ENCODE results near the gene KCNK5. TPM values are rescaled to one million over a fixed set of nuclear protein-coding genes. Genes with fewer than 3 reads are reported as not detected.
A peak's percentile ranks its signal among the peaks of the same experiment; 100 is the strongest.

KCNK5 gene
- total RNA-seq, 1 experiment from 2014 or later, result 19.8 TPM

GRCh38 chr6:39204646-39205244 lies 24.5 kb downstream of the KCNK5 start:
- Mint-ChIP-seq H3K4me3 (ENCODE audit: unreplicated experiment) (peak overlapping the region; percentile 31), H3K27me3 (ENCODE audit: insufficient read depth, unreplicated experiment) (no peaks in the 10 kb centered on the region), H3K36me3 (ENCODE audit: insufficient read depth, unreplicated experiment) (peaks cover 12% of the 10 kb centered on the region), H3K27ac (ENCODE audit: unreplicated experiment) (peak overlapping the region; percentile 96), H3K4me1 (ENCODE audit: low read depth, unreplicated experiment) (peaks cover 59% of the 10 kb centered on the region), H3K9me3 (ENCODE audit: unreplicated experiment) (no peaks in the 10 kb centered on the region)
- H3K27me3 ChIP-seq (replicated peaks; ENCODE audit: control insufficient read depth, insufficient read depth, low read length), result no peaks in the 10 kb centered on the region
- POLR2A ChIA-PET, result interaction anchor here (0.6 to 0.8 kb wide), 2 partner anchors 20 kb away, joined by 3 read pairs; no protein-coding TSS in a partner anchor
- no peaks in the 10 kb centered on the region for H3K9me3 ChIP-seq
- H3K4me3 ChIP-seq (ENCODE audit: low read depth, low read length), result no peak overlapping the region
- no peak for DNase-seq
- no TSS peak for BruUV-seq (replicated peaks)
- H3K36me3 ChIP-seq (ENCODE audit: control insufficient read depth, insufficient read depth, low read length), result peaks cover 1% of the 10 kb centered on the region; the same call in 1 of the 2 replicates
- TF ChIP-seq, protein P1, sequence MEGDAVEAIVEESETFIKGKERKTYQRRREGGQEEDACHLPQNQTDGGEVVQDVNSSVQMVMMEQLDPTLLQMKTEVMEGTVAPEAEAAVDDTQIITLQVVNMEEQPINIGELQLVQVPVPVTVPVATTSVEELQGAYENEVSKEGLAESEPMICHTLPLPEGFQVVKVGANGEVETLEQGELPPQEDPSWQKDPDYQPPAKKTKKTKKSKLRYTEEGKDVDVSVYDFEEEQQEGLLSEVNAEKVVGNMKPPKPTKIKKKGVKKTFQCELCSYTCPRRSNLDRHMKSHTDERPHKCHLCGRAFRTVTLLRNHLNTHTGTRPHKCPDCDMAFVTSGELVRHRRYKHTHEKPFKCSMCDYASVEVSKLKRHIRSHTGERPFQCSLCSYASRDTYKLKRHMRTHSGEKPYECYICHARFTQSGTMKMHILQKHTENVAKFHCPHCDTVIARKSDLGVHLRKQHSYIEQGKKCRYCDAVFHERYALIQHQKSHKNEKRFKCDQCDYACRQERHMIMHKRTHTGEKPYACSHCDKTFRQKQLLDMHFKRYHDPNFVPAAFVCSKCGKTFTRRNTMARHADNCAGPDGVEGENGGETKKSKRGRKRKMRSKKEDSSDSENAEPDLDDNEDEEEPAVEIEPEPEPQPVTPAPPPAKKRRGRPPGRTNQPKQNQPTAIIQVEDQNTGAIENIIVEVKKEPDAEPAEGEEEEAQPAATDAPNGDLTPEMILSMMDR (IDR thresholded peaks at IDR 0.05; ENCODE audit: insufficient read depth in 1 of 2, low read depth in 1 of 2, low read length in 1 of 2, severe bottlenecking in 1 of 2, unreplicated experiment in 1 of 2), result no peak
- intact Hi-C loops (cut with micrococcal nuclease; ENCODE audit: unreplicated experiment), result no loop called here
- CTCF ChIA-PET, result interaction anchor here (1.8 to 2.9 kb wide), 2 partner anchors 14 to 98 kb away, joined by 5 to 12 read pairs; no protein-coding TSS in a partner anchor
- peaks cover 95% of the 10 kb centered on the region for H3K4me1 ChIP-seq

GRCh38 chr6:39204160-39204495 lies 25.1 kb downstream of the KCNK5 start:
- BruUV-seq (replicated peaks), result TSS peak; percentile 88
- CTCF ChIA-PET, result interaction anchor here (1.3 to 2.9 kb wide), 3 partner anchors 14 to 99 kb away, joined by 5 to 12 read pairs (median 5); no protein-coding TSS in a partner anchor
- no peak overlapping the region for H3K4me3 ChIP-seq (ENCODE audit: low read depth, low read length)
- Mint-ChIP-seq H3K27me3 (ENCODE audit: insufficient read depth, unreplicated experiment) (no peaks in the 10 kb centered on the region), H3K36me3 (ENCODE audit: insufficient read depth, unreplicated experiment) (peaks cover 12% of the 10 kb centered on the region), H3K4me3 (ENCODE audit: unreplicated experiment) (peak overlapping the region; percentile 31), H3K4me1 (ENCODE audit: low read depth, unreplicated experiment) (peaks cover 58% of the 10 kb centered on the region), H3K27ac (ENCODE audit: unreplicated experiment) (peak overlapping the region; percentile 96), H3K9me3 (ENCODE audit: unreplicated experiment) (no peaks in the 10 kb centered on the region)
- POLR2A ChIA-PET, result interaction anchor here (0.8 kb wide), 1 partner anchor 20 kb away, joined by 3 read pairs; no protein-coding TSS in a partner anchor
- peaks cover 92% of the 10 kb centered on the region for H3K4me1 ChIP-seq
- no peaks in the 10 kb centered on the region for H3K9me3 ChIP-seq
- TF ChIP-seq, protein P1 (IDR thresholded peaks at IDR 0.05; ENCODE audit: insufficient read depth in 1 of 2, low read depth in 1 of 2, low read length in 1 of 2, severe bottlenecking in 1 of 2, unreplicated experiment in 1 of 2), result no peak
- intact Hi-C loops (cut with micrococcal nuclease; ENCODE audit: unreplicated experiment), result no loop called here
- no peak for DNase-seq
- H3K27me3 ChIP-seq (replicated peaks; ENCODE audit: control insufficient read depth, insufficient read depth, low read length), result no peaks in the 10 kb centered on the region
- H3K36me3 ChIP-seq (ENCODE audit: control insufficient read depth, insufficient read depth, low read length), result peaks cover 1% of the 10 kb centered on the region; the same call in 1 of the 2 replicates

DNA sequence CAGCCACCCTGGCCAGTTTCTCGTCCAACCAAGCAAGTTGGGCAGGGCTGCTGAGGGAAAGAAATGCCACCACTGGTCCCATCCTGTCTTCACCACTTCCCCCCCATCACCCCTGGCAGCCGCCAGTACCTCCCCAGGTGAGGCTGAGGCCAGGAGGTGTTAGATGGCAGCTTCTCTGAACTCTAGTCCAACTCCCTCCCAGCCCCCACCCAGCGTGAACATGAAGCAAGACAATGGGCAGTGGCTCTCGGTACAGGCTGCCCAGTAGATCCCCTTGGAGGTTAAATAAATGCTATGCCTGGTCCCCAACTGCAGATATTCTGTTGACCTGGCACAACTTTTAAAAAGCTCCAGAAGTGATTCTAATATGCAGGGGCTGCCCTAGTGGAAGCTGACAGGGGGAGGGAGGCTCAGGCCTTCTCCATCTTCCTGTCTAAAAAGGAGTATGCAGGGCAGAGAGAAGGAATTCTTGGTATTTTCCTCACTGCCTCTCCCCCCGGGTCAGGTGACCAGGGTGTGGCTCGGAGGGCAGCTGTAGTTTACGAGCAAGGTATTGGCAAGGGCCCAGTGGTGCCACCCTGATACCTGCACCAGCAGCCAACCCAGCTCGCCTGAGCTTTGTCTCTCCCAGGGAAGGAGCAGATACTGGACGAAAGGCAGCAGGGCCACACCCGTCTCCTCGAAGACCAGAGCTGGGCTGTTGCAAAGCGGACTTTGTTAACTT lies 25.7 kb downstream of the KCNK5 start:
- no peaks in the 10 kb centered on the region for H3K27me3 ChIP-seq (replicated peaks; ENCODE audit: control insufficient read depth, insufficient read depth, low read length)
- TF ChIP-seq, protein P1 (IDR thresholded peaks at IDR 0.05; ENCODE audit: insufficient read depth in 1 of 2, low read depth in 1 of 2, low read length in 1 of 2, severe bottlenecking in 1 of 2, unreplicated experiment in 1 of 2), result no peak
- intact Hi-C loops (cut with micrococcal nuclease; ENCODE audit: unreplicated experiment), result no loop called here
- H3K36me3 ChIP-seq (ENCODE audit: control insufficient read depth, insufficient read depth, low read length), result peaks cover 1% of the 10 kb centered on the region; the same call in 1 of the 2 replicates
- peaks cover 92% of the 10 kb centered on the region for H3K4me1 ChIP-seq
- Mint-ChIP-seq H3K27ac (ENCODE audit: unreplicated experiment) (peak overlapping the region; percentile 96), H3K4me3 (ENCODE audit: unreplicated experiment) (peak overlapping the region; percentile 31), H3K4me1 (ENCODE audit: low read depth, unreplicated experiment) (peaks cover 62% of the 10 kb centered on the region), H3K9me3 (ENCODE audit: unreplicated experiment) (no peaks in the 10 kb centered on the region), H3K27me3 (ENCODE audit: insufficient read depth, unreplicated experiment) (no peaks in the 10 kb centered on the region), H3K36me3 (ENCODE audit: insufficient read depth, unreplicated experiment) (peaks cover 12% of the 10 kb centered on the region)
- DNase-seq, result peak; percentile 66 to 78
- no peak overlapping the region for H3K4me3 ChIP-seq (ENCODE audit: low read depth, low read length)
- ChIA-PET CTCF (interaction anchor here (1.3 to 2.9 kb wide), 3 partner anchors 13 to 100 kb away, joined by 5 to 12 read pairs (median 5); no protein-coding TSS in a partner anchor), POLR2A (interaction anchor here (0.5 to 0.8 kb wide), 2 partner anchors 21 to 229 kb away, joined by 3 read pairs; no protein-coding TSS in a partner anchor)
- no peaks in the 10 kb centered on the region for H3K9me3 ChIP-seq
- BruUV-seq (replicated peaks), result TSS peak; percentile 15

All from Caco-2 (cell line).